Measurements from ENCODE around the gene CRTC2. TPM values are rescaled to one million over a fixed set of nuclear protein-coding genes. Genes with fewer than 3 reads are reported as not detected.

CRTC2 gene
- total RNA-seq, 1 donor from 2014 or later: 4.6 TPM

Other genes with a start within 250 kb of the CRTC2 start
- gene INTS3, start 230.6 kb downstream of the CRTC2 start, total RNA-seq: 12.2 and 20.6 TPM in 2 replicates
- gene SLC27A3, start 183.2 kb downstream of the CRTC2 start, total RNA-seq: 16.3 and 35.3 TPM in 2 replicates
- gene GATAD2B, start 35.6 kb downstream of the CRTC2 start, total RNA-seq: 3.5 and 4.2 TPM in 2 replicates
- gene DENND4B, start 11.9 kb downstream of the CRTC2 start, total RNA-seq: 5.7 and 12.3 TPM in 2 replicates
- gene SLC39A1, start 4.9 kb upstream of the CRTC2 start, total RNA-seq: 80.0 and 117 TPM in 2 replicates
- gene CREB3L4, start 9.3 kb upstream of the CRTC2 start, total RNA-seq: 5.0 and 5.7 TPM in 2 replicates
- gene JTB, start 19.1 kb upstream of the CRTC2 start, total RNA-seq: 85.2 and 118 TPM in 2 replicates
- gene RAB13, start 27.7 kb upstream of the CRTC2 start, total RNA-seq: 36.8 and 45.2 TPM in 2 replicates
- 1,667 and 3,062 TPM in 2 replicates for gene RPS27, start 32.1 kb upstream of the CRTC2 start, total RNA-seq
- under 0.01 and 0.20 TPM in 2 replicates for gene NUP210L, start 196.5 kb upstream of the CRTC2 start, total RNA-seq
- gene TPM3, start 233.5 kb upstream of the CRTC2 start, total RNA-seq: 297 and 300 TPM in 2 replicates
- gene CFAP141, start 247.7 kb upstream of the CRTC2 start, total RNA-seq: not detected in 2 replicates